BJ (cell line): ENCODE data around the gene MYOG. TPM values are rescaled to one million over a fixed set of nuclear protein-coding genes. Genes with fewer than 3 reads are reported as not detected.

ENCODE experiments used
- CTCF ChIA-PET: fragments of 350-600 bp; formaldehyde crosslinking; extraction: SDS; loops from one replicate; lab custom pipeline; 2021; ENCODE audit warnings: antibody characterized with exemption, inconsistent platforms; lab: Yijun Ruan, JAX
- POLR2A ChIA-PET: fragments of 300-600 bp; sonication (Branson Sonifier 250); formaldehyde crosslinking; extraction: SDS; loops from one replicate; lab custom pipeline; 2021; ENCODE audit warnings: antibody characterized with exemption; lab: Charles Lee
- DNase-seq: peaks from one replicate; pipeline ENCODE4 v3.0.0-alpha.2; 2011; ENCODE audit warnings: low read depth
- H3K27me3 ChIP-seq: 2 replicates; pipeline ENCODE4 v1.6.0; 2011; ENCODE audit warnings: low read length; ENCODE audit not compliant: control insufficient read depth, insufficient read depth
- H3K36me3 ChIP-seq: 2 replicates; pipeline ENCODE4 v1.5.1; 2011; ENCODE audit warnings: low read length; ENCODE audit not compliant: control insufficient read depth, insufficient read depth
- H3K4me3 ChIP-seq: 2 replicates; pipeline ENCODE4 v1.5.1; 2011; ENCODE audit warnings: low read depth, mild to moderate bottlenecking, control low read depth, low read length
- CTCF ChIP-seq: IDR thresholded peaks from 2 replicates; pipeline ENCODE4 v1.5.1; 2011; ENCODE audit warnings: low read depth, mild to moderate bottlenecking, control low read depth, inconsistent platforms, low read length, moderate library complexity; ENCODE audit not compliant: insufficient read depth
- polyA plus RNA-seq: library from polyadenylated mRNA; depleted of rRNA; stranded (reverse); fragments of >200 nt; gene quantifications from 2 replicates; pipeline ENCODE4 v1.2.3, GENCODE V29; 2011

Gene MYOG
- polyA plus RNA-seq, 1 experiment: not detected

- peaks cover 10% of the 10 kb centered on the region for H3K36me3 ChIP-seq
- ChIA-PET CTCF (interaction anchor here (11.2 kb wide), 1 partner anchor 12 kb away, joined by 105 read pairs; no protein-coding TSS in a partner anchor), POLR2A (no interaction called here)
- TF ChIP-seq CTCF: no peak
- H3K4me3 ChIP-seq: no peak overlapping the region
- H3K27me3 ChIP-seq: no peaks in the 10 kb centered on the region; the same call in 1 of the 2 replicates
- no peak for DNase-seq
These were observed 33.2 kb downstream of the MYOG start for GRCh38 chr1:203052601-203053000.

- DNase-seq: no peak
- ChIA-PET POLR2A (no interaction called here), CTCF (interaction anchor here (11.2 kb wide), 1 partner anchor 12 kb away, joined by 105 read pairs; no protein-coding TSS in a partner anchor)
- H3K4me3 ChIP-seq: no peak overlapping the region
- H3K36me3 ChIP-seq: peaks cover 10% of the 10 kb centered on the region
- no peaks in the 10 kb centered on the region; the same call in 1 of the 2 replicates for H3K27me3 ChIP-seq
- no peak for TF ChIP-seq CTCF
These were observed 33.9 kb downstream of the MYOG start for GRCh38 chr1:203051841-203052324.

GRCh38 chr1:203050826-203051225 lies 35.0 kb downstream of the MYOG start:
- ChIA-PET CTCF (interaction anchor here (11.2 kb wide), 1 partner anchor 11 kb away, joined by 105 read pairs; no protein-coding TSS in a partner anchor), POLR2A (no interaction called here)
- Histone ChIP-seq H3K36me3 (peaks cover 10% of the 10 kb centered on the region), H3K27me3 (no peaks in the 10 kb centered on the region; the same call in 1 of the 2 replicates), H3K4me3 (no peak overlapping the region)
- TF ChIP-seq CTCF: no peak
- no peak for DNase-seq

GRCh38 chr1:203049576-203050180 lies 36.1 kb downstream of the MYOG start:
- DNase-seq: no peak
- POLR2A ChIA-PET: interaction anchor here (0.5 kb wide), 1 partner anchor 104 kb away, joined by 3 read pairs; no protein-coding TSS in a partner anchor

More at GRCh38 chr1:203049576-203050180, 36.1 kb downstream of the MYOG start:
- Histone ChIP-seq H3K36me3 (peaks cover 10% of the 10 kb centered on the region), H3K4me3 (no peak overlapping the region), H3K27me3 (no peaks in the 10 kb centered on the region; the same call in 1 of the 2 replicates)
- no peak for TF ChIP-seq CTCF
- CTCF ChIA-PET: interaction anchor here (11.2 kb wide), 1 partner anchor 9 kb away, joined by 105 read pairs; no protein-coding TSS in a partner anchor
